Measurements from ENCODE around the gene KRTAP19-2.

DNA sequence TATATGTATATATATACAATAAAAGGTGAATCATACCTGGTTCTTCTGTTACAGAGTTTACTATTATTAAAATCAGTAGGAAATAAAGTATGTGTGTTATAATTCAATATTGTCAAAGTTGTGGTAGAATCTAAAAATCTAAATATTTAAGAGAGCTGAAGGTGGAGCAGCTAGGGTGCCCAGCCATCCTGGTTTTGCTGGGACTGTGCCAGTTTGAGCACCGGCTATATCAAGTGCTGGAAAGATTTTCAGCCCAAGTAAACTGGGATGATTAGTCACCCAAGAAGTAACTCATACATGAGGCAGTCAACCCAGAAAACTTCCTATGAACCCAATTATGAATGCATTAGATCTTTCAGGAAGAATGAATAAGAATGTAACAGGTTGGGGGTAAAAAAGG, 31.6 kb upstream of the KRTAP19-2 start:
- TF ChIP-seq EZH2 (IDR thresholded peaks at IDR 0.05; ENCODE audit: borderline replicate concordance): no peak
- TF ChIP-seq, protein P1, sequence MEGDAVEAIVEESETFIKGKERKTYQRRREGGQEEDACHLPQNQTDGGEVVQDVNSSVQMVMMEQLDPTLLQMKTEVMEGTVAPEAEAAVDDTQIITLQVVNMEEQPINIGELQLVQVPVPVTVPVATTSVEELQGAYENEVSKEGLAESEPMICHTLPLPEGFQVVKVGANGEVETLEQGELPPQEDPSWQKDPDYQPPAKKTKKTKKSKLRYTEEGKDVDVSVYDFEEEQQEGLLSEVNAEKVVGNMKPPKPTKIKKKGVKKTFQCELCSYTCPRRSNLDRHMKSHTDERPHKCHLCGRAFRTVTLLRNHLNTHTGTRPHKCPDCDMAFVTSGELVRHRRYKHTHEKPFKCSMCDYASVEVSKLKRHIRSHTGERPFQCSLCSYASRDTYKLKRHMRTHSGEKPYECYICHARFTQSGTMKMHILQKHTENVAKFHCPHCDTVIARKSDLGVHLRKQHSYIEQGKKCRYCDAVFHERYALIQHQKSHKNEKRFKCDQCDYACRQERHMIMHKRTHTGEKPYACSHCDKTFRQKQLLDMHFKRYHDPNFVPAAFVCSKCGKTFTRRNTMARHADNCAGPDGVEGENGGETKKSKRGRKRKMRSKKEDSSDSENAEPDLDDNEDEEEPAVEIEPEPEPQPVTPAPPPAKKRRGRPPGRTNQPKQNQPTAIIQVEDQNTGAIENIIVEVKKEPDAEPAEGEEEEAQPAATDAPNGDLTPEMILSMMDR (IDR thresholded peaks at IDR 0.05; ENCODE audit: poor library complexity): no peak

All from hepatocyte (in vitro differentiated cells).